IPS-15b (cell line): ENCODE measurements around the gene NADSYN1.

Source experiments
- H3K27me3 ChIP-seq: one replicate; pipeline ENCODE4 v1.6.1; 2013; ENCODE audit warnings: low read length; ENCODE audit not compliant: control insufficient read depth, insufficient read depth
- H3K36me3 ChIP-seq: one replicate; pipeline ENCODE4 v1.6.1; 2013; ENCODE audit warnings: low read length; ENCODE audit not compliant: control insufficient read depth, insufficient read depth
- H3K4me1 ChIP-seq: one replicate; pipeline ENCODE4 v1.6.1; 2013; ENCODE audit warnings: mild to moderate bottlenecking, low read length; ENCODE audit not compliant: control insufficient read depth, insufficient read depth
- H3K4me3 ChIP-seq: one replicate; pipeline ENCODE4 v1.5.1; 2013; ENCODE audit warnings: low read depth, low read length
- H3K9ac ChIP-seq: one replicate; pipeline ENCODE4 v1.6.1; 2013; ENCODE audit warnings: low read depth, mild to moderate bottlenecking, low read length
- H3K9me3 ChIP-seq: one replicate; pipeline ENCODE4 v1.6.1; 2013; ENCODE audit warnings: mild to moderate bottlenecking, low read length; ENCODE audit not compliant: control insufficient read depth, insufficient read depth

The NADSYN1 gene

GRCh38 chr11:71481101-71481960, 28.3 kb downstream of the NADSYN1 start:
- peaks cover 31% of the 10 kb centered on the region for H3K36me3 ChIP-seq
- H3K4me3 ChIP-seq: no peak overlapping the region
- no peaks in the 10 kb centered on the region for H3K9me3 ChIP-seq
- no peak overlapping the region for H3K9ac ChIP-seq
- no peaks in the 10 kb centered on the region for H3K27me3 ChIP-seq
- H3K4me1 ChIP-seq: peaks cover 3% of the 10 kb centered on the region

- H3K4me1 ChIP-seq: peaks cover 3% of the 10 kb centered on the region
- H3K27me3 ChIP-seq: no peaks in the 10 kb centered on the region
- H3K9ac ChIP-seq: no peak overlapping the region
- no peaks in the 10 kb centered on the region for H3K9me3 ChIP-seq
- peaks cover 27% of the 10 kb centered on the region for H3K36me3 ChIP-seq
- H3K4me3 ChIP-seq: no peak overlapping the region
Measured at GRCh38 chr11:71482216-71482615, 29.2 kb downstream of the NADSYN1 start.

GRCh38 chr11:71482746-71483364, 29.9 kb downstream of the NADSYN1 start:
- H3K9ac ChIP-seq: no peak overlapping the region
- no peaks in the 10 kb centered on the region for H3K4me1 ChIP-seq
- H3K36me3 ChIP-seq: peaks cover 26% of the 10 kb centered on the region
- H3K27me3 ChIP-seq: no peaks in the 10 kb centered on the region
- no peak overlapping the region for H3K4me3 ChIP-seq
- H3K9me3 ChIP-seq: no peaks in the 10 kb centered on the region

- Histone ChIP-seq H3K9me3 (no peaks in the 10 kb centered on the region), H3K27me3 (no peaks in the 10 kb centered on the region), H3K36me3 (peaks cover 24% of the 10 kb centered on the region), H3K4me3 (no peak overlapping the region), H3K9ac (no peak overlapping the region), H3K4me1 (no peaks in the 10 kb centered on the region)
Measured at GRCh38 chr11:71483692-71484091, 30.7 kb downstream of the NADSYN1 start.

- H3K36me3 ChIP-seq: peaks cover 22% of the 10 kb centered on the region
- H3K9me3 ChIP-seq: no peaks in the 10 kb centered on the region
- no peak overlapping the region for H3K9ac ChIP-seq
- no peaks in the 10 kb centered on the region for H3K27me3 ChIP-seq
- H3K4me1 ChIP-seq: no peaks in the 10 kb centered on the region
- no peak overlapping the region for H3K4me3 ChIP-seq
Measured at GRCh38 chr11:71484248-71485062, 31.5 kb downstream of the NADSYN1 start.

GRCh38 chr11:71485063-71485399, 32.0 kb downstream of the NADSYN1 start:
- Histone ChIP-seq H3K27me3 (no peaks in the 10 kb centered on the region), H3K4me1 (no peaks in the 10 kb centered on the region), H3K4me3 (no peak overlapping the region), H3K36me3 (peaks cover 24% of the 10 kb centered on the region), H3K9ac (no peak overlapping the region), H3K9me3 (no peaks in the 10 kb centered on the region)

- Histone ChIP-seq H3K9me3 (no peaks in the 10 kb centered on the region), H3K4me3 (no peak overlapping the region), H3K9ac (no peak overlapping the region), H3K4me1 (no peaks in the 10 kb centered on the region), H3K36me3 (peaks cover 26% of the 10 kb centered on the region), H3K27me3 (no peaks in the 10 kb centered on the region)
Measured at GRCh38 chr11:71485466-71485865, 32.5 kb downstream of the NADSYN1 start.

GRCh38 chr11:71486320-71486719, 33.3 kb downstream of the NADSYN1 start:
- Histone ChIP-seq H3K36me3 (peaks cover 31% of the 10 kb centered on the region), H3K9ac (no peak overlapping the region)

GRCh38 chr11:71488681-71489270, 35.8 kb downstream of the NADSYN1 start:
- no peaks in the 10 kb centered on the region for H3K9me3 ChIP-seq
- H3K36me3 ChIP-seq: peaks cover 30% of the 10 kb centered on the region

More at GRCh38 chr11:71486320-71486719, 33.3 kb downstream of the NADSYN1 start:
- H3K9me3 ChIP-seq: no peaks in the 10 kb centered on the region
- no peaks in the 10 kb centered on the region for H3K4me1 ChIP-seq
- H3K27me3 ChIP-seq: no peaks in the 10 kb centered on the region
- no peak overlapping the region for H3K4me3 ChIP-seq

GRCh38 chr11:71489311-71490043, 36.5 kb downstream of the NADSYN1 start:
- H3K36me3 ChIP-seq: peaks cover 24% of the 10 kb centered on the region

More at GRCh38 chr11:71488681-71489270, 35.8 kb downstream of the NADSYN1 start:
- Histone ChIP-seq H3K27me3 (no peaks in the 10 kb centered on the region), H3K4me1 (no peaks in the 10 kb centered on the region), H3K4me3 (no peak overlapping the region), H3K9ac (no peak overlapping the region)

More at GRCh38 chr11:71489311-71490043, 36.5 kb downstream of the NADSYN1 start:
- no peaks in the 10 kb centered on the region for H3K4me1 ChIP-seq
- H3K27me3 ChIP-seq: no peaks in the 10 kb centered on the region
- no peaks in the 10 kb centered on the region for H3K9me3 ChIP-seq
- no peak overlapping the region for H3K4me3 ChIP-seq
- H3K9ac ChIP-seq: no peak overlapping the region
